ENCODE data around the gene MYO3B.

DNA sequence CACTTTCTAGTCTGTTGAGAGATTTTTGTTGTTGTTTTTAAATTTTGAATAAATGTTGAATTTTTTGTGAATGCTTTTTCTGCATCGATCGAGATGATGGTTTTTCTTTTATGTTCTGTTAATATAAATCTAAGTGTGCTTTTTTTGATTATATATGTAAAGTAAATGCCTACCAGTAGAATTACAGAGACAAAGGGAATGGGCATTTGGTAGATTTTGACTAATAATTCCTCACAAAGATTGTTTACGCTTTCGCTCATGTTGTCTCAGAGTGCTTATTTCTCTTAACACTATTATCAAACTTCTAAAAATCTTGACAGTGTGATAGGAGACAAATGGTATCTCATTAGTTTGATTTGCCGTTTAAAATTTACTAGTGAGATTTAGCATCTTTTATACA, 3.7 kb downstream of the MYO3B start:
- TF ChIP-seq RAD21 (IDR thresholded peaks at IDR 0.05; ENCODE audit: low read depth) (no peak), EGR1 (IDR thresholded peaks at IDR 0.05) (no peak), NFIC (IDR thresholded peaks at IDR 0.05) (no peak), CREB1 (IDR thresholded peaks at IDR 0.05; ENCODE audit: low read depth) (no peak)
